Stimulated activated CD8-positive, alpha-beta memory T cell treated with anti-CD3 and anti-CD28 coated beads, Interleukin-7, amount 100 ng/mL, for 48 hours (primary cell): ENCODE data around the gene IPCEF1.

Experiments
- DNase-seq, 2 donors: peaks; one replicate each; pipeline ENCODE4 v3.0.0-alpha.2; 2020; ENCODE audit warnings: low read depth in 1 of 2; ENCODE audit errors: extremely low read depth in 1 of 2

IPCEF1 gene, protein sequence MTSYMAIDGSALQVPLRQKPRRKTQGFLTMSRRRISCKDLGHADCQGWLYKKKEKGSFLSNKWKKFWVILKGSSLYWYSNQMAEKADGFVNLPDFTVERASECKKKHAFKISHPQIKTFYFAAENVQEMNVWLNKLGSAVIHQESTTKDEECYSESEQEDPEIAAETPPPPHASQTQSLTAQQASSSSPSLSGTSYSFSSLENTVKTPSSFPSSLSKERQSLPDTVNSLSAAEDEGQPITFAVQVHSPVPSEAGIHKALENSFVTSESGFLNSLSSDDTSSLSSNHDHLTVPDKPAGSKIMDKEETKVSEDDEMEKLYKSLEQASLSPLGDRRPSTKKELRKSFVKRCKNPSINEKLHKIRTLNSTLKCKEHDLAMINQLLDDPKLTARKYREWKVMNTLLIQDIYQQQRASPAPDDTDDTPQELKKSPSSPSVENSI

DNA sequence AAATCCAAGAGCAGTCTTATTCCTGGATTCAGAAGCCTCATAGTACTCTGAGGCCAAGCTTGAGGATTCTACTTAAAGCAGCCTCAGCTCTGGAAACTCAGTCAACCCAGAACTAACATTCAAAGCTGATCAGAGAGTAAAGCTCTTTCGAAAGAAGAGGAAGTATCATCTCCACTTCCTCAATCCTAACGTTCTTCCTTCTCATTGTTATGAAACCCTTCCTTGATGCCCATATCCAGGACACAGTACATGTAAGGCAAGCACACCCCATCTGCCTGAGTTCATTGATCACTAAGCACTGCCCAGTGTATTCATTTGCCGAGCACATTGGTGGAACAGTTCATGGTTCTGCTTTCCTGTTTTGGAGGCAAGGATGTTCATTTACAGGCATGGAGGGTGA lies at the start of gene IPCEF1:
TSS of gene IPCEF1 (minus strand) at position 114 of the 400 bp plus-strand sequence. CDS start 90,856 bp downstream, outside the sequence.
- no peak for DNase-seq

GRCh38 chr6:154406301-154406700 lies 49.7 kb upstream of the IPCEF1 start:
- DNase-seq = no peak

- no peak for DNase-seq
Observed at GRCh38 chr6:154404791-154405400, 48.3 kb upstream of the IPCEF1 start.

GRCh38 chr6:154403788-154404187 lies 47.2 kb upstream of the IPCEF1 start:
- DNase-seq = no peak

DNA sequence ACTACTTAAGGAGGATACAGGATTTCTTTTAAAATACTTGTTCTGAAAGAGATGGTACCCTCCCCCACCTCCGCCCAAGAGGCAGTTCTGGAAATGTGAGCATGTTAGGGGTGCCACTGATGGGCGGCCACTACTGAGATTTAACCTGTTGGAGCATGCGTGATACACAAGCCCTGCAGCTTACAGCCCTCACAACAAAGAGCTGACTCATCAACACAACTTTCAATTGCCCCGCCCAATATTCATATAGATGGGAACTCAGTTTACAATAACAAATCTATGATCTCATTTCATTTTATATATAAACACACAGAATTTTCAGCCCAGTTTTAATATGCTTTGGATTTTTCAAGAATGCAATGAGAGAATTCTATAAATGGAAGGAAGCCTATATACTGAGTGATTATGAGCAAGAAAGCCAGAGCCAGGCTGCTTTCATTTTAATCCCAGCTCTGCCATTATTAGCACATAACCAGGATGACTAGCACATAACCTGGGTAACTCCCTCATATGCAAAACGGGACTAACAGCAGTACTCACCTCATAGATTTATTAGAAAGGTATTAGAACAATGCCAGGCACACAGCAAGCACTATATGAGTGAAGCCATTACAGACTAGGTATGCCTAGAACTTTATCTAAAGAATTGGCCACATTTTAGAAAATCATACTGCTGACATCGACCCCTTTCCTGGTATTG lies 45.6 kb upstream of the IPCEF1 start:
- no peak for DNase-seq

DNA sequence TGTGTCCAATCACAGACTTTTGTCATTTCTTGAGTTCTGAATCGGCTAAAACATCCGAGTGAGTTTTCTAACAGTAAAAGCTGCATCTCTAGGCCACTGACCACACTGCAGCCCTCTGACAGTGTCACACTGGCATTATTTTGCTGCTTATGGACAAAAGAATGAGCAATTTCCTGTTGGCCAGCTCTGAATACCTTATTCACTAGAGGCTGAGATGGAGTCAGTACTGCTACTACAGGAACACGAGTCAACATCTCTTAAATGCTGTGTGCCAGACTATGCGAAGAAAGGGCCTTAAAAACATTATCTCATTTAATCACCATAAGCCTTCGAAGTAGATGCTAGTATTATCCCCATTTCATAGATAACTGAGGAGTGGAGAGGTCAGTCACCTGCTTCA lies 42.5 kb upstream of the IPCEF1 start:
- no peak for DNase-seq

- DNase-seq = no peak
Observed at GRCh38 chr6:154397491-154398195, 41.0 kb upstream of the IPCEF1 start.

DNA sequence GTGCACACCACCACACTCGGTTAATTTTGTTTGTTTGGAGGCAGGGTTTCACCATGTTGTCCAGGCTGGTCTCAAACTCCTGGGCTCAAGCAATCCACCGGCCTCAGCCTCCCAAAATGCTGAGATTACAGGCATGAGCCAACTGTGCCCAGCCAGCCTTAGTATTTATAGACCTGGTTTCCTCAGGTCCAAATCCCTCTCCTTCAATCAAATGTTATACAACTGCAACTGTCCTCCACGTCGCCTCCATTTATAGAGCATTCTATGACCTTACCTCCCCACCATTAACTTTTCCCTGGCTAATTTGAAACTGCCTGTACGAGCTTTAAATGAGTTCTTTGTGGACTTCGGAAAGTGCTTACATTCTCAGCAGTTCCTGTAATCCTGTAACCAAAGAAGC lies 39.3 kb upstream of the IPCEF1 start:
- no peak for DNase-seq

GRCh38 chr6:154395316-154395715 lies 38.7 kb upstream of the IPCEF1 start:
- no peak for DNase-seq

DNA sequence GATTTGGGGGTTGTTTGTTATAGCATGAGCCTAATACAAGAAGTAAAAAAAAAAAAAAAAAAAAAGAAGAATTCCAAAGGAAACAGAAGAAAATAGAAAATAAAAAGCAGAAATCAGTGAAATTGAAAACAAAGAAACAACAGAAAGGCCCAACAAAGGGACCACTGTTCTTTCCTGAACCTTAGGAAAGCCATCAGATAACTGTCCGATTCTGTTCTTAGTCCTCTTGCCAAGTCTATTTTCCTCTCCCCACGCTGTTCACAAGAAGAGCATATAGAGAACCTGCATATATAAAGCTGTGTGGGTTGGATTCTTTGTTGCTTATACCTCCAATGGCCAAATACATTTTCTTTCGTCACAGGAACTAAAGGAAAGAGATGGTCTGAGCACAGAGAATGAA lies 38.0 kb upstream of the IPCEF1 start:
- DNase-seq = no peak

DNA sequence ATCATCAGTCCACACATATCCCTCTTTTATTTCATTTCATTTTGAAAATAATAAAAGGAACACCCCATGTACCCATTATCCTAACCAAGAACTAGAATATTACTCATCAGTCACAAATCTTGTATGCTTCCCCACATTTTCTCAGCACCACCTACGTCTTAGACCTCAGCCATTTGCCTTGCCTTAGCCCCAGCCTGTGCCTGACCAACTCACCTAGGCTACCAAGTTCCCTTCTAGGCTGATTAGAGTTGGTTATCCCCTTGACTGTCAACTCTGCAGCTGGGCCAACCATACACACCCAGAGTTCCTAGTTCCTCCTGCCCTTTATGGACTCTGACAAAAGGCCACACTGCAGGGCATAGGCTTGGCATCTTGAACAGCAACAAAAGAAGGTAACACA lies 33.4 kb upstream of the IPCEF1 start:
- DNase-seq = no peak

DNA sequence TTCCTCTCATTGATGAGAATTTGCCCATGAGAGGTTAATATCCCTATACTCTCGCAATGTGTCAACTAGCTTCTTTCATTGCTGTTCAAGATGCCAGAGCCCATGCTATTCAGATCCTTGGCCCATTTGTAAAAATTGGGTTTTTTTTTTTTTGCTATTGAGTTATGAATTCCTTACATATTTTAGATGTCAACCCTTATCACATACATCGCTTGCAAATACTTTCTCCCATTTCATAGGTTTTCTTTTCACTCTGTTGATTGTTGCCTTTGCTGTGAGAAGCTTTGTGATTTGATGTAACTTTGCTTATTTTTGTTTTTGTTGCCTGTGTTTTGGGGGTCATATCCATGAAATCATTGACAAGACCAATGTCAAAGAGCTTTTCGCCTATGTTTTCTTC lies 32.2 kb upstream of the IPCEF1 start:
- no peak for DNase-seq

DNA sequence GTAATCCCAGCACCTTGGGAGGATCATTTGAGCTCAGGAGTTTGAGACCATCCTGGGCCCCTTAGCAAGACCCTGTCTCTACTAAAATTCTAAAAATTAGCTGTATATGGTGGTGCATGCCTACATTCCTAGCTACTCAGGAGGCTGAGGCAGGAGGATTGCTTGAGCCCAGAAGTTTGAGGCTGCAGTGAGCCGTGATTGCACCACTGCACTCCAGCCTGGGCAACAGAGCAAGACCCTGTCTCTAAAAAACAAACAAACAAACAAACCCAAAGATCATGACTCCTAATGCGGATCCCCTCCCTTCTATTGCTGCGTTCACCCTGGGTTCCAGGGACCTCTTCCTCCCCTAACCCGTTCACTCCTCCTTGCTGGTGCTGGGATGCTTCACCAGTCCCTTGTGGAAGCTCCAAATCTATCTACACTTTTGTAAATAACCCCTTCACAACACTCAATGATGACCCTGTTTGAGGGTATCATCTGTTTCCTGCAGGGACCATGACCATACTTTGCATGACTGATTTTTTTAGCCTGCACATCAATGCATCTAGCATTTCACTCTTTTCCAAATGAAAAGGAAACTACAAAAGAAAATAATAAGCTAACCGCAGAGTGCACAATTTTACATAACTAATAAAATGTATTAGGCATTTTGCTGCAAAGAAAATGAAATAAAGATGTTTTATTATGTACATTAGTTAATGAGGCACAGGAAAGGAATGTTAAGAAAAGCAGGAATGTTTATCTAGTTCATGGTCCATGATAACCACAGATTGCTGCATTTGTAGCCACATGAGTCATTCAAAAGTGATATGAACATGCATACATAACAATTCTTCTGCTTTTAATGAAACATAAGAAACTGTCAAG lies 30.5 kb upstream of the IPCEF1 start:
- DNase-seq = no peak

- DNase-seq = no peak
Observed at GRCh38 chr6:154384191-154384590, 27.6 kb upstream of the IPCEF1 start.

DNA sequence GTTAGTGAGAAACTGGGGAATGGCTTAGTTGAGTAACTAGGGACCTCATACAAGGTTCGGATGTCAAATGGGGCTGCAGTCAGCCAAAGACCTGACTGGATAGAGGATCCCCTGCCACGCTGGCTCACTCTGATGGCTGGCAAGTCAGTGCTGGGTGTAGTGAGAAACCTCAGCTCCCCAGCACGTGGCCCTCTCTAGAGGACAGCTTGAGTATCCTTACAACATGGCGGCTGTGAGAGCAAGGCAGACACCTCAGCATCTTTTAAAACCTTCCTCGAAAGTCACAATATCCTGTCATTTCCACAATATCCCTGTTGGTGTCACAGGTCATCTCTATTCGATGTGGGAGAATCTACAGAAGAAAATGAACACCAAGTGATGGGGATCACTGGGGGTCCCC lies 26.7 kb upstream of the IPCEF1 start:
- no peak for DNase-seq

DNA sequence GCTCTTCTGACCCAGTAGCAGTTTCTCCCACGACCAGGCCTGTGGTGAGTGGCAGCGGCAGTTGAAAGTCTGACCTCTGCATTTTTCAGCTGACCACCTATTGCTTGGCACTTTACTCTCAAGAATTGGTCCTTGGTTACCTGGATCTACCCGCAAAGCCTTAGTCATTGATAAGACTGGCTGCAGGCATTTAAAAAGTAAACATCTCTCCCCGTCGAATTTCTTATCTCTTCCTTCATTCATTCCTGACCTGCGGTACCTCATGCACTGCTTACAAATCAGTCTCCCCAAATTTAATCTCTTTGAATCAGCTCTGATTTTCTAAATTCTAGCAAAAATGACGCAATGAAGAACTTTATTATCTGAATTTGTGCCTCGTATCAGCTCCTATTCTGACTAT lies 26.1 kb upstream of the IPCEF1 start:
- no peak for DNase-seq

DNA sequence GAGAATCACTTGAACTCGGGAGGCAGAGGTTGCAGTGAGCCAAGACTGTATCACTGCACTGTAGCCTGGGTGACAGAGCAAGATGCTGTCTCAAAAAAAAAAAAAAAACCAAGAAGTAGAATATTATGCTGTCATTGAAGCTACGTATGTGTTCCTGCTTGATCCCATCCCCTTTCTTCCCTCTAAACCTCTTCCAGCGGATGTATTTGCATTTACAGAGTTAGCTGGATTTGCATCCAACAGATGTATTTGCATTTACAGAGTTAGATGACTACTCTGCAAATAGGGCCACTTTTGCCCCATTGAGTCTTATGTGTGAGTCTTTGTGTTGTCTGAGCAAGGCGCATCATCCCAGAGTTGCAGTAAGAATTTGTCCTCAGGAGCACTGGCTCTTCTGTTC lies 24.9 kb upstream of the IPCEF1 start:
- no peak for DNase-seq

- no peak for DNase-seq
Observed at GRCh38 chr6:154380741-154381140, 24.1 kb upstream of the IPCEF1 start.

GRCh38 chr6:154379585-154379984 lies 23.0 kb upstream of the IPCEF1 start:
- no peak for DNase-seq

GRCh38 chr6:154378518-154378917 lies 21.9 kb upstream of the IPCEF1 start:
- no peak for DNase-seq
